ENCODE results near the gene SLC37A4. TPM values are rescaled to one million over a fixed set of nuclear protein-coding genes. Genes with fewer than 3 reads are reported as not detected.
"Not testable (repeated sequence)": the region's sequence is repeated elsewhere in the genome, so short reads cannot be mapped to it uniquely, and the experiment has no call there.

SLC37A4 gene
- total RNA-seq, 1 donor from 2014 or later = 18.5 TPM

DNA sequence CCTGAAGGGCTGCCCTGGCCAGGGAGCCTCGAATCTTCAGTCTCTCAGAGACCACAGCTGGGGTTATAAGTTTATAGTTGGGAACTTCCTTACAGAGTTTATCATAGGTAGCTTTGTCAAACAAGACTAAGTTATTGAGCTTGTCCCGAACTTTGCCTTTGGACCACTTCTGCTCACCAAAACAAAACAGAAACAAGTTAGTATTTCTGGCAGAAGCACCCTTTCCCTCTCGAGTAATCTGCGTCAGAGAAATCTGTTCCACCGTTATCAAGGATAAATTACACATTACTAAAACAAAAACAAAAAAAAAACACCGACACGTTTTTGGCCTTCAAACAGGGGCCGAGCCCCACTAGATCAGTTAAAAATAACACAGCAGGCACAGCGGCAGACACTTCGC, 13.3 kb downstream of the SLC37A4 start:
- DNase-seq (ENCODE audit: low spot score) = not testable (repeated sequence)

DNA sequence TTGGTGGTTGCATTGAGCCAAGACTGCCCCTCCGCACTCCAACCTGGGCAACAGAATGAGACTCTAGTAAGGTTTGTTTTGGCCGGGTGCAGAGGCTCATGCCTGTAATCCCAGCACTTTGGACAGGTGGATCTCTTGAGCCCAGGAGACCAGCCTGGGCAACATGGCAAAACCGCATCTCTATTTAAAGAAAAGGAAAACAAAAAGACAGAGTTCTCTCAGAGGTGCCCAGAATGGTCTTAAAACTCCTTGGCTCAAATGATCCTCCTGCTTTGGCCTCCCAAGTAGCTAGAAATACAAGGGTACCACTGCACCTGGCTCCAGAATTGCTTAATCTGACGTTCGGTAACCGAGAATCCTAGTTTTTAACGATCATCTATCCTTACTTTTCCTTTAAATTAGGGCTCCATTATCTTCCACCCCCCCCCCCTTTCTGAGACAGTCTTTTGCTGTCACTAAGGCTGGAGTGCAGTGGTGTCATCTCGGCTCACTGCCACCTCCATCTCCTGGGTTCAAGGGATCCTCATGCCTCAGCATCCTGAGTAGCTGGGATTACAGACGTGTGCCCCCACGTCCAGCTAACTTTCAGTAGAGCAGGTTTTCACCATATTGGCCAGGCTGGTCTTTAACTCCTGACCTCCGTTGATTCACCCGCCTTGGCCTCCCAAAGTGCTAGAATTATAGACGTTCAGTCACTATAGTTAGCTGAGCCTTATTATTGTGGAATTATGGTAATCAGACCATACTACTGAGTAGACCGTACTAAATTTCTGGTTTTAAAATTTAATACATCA, 14.3 kb downstream of the SLC37A4 start:
- DNase-seq (ENCODE audit: low spot score) = no peak

GRCh38 chr11:119015054-119015611, 15.5 kb downstream of the SLC37A4 start:
- no peak for DNase-seq (ENCODE audit: low spot score)

DNA sequence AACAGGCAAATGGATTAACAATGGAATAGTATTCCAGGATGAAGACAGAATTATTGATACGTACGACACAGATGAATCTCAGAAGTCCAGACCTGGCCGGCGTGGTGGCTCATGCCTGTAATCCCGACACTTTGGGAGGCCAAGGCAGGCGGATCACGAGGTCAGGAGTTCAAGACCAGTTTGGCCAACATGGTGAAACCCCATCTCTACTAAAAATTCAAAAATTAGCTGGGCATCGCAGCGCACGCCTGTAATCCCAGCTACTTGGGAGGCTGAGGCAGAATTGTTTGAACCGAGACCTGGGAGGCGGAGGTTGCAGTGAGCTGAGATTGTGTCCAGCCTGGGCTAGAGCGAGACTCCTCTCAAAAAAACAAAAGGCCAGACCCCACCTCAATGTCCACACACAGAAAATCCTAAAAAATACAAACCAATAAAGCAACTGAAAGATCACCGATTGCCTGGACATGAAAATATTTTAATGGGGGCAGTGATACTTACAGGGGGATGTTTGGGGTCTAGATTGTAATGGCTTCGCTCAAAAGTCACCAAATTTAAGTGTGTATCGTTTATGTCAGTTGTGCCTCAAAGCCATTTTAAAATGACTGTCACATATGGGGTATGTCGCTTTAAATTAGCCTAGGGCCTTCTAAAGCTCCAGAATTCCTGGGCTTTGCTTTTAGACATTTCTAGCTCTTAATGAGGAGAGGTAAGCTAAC, 16.3 kb downstream of the SLC37A4 start:
- DNase-seq (ENCODE audit: low spot score) = no peak

DNA sequence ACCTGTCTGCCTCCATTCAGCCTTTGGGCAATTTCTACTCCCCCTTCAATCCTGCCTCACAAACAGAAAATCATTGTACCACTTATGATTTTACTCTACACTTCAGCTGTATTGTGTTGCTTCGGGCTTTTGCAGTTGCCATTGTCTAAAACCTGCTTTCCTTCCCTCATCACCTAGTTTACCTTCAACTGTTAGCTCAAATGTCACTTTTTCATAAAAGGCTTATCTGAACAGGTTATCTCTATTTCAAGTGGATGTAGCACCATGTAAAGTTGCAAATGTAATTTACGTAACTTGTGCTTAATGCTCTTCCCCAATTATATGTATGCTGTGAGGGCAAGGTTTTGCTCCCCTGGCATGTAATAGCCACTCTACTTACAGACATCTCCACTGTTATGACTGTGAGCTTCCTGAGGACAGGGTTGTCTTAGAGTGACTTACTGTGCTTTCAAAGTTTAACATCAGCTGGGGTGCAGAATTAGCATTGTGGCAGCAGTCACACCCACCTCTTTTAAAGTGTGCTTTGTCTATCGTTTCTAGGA, 18.0 kb downstream of the SLC37A4 start:
- DNase-seq (ENCODE audit: low spot score) = no peak

DNA sequence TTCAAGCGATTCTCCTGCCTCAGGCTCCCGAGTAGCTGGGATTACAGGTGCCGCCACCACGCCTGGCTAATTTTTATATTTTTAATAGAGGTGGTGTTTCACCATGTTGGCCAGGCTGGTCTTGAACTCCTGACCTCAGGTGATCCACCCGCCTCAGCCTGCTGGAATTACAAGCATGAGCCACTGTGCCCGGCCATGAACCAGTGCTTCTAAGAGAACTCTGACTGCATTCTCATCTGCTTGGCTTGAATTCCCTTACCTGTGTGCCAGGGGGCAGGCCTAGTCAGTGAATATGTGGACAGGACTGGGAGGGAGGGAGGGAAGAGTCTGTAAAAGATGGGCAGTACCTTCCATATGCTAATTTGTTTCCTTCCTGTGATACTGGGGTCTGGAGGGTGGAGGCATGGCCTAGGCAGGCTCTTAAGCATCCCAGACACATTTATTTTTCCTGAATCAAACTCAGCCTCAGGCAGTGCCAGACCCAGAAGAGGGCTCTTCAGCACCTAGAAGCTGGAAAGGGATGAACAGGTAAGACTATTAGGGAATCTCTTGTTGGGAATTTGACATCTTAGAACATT, 19.1 kb downstream of the SLC37A4 start:
- no peak for DNase-seq (ENCODE audit: low spot score)

- DNase-seq (ENCODE audit: low spot score) = no peak
Measured at GRCh38 chr11:119006656-119007055, 24.0 kb downstream of the SLC37A4 start.

DNA sequence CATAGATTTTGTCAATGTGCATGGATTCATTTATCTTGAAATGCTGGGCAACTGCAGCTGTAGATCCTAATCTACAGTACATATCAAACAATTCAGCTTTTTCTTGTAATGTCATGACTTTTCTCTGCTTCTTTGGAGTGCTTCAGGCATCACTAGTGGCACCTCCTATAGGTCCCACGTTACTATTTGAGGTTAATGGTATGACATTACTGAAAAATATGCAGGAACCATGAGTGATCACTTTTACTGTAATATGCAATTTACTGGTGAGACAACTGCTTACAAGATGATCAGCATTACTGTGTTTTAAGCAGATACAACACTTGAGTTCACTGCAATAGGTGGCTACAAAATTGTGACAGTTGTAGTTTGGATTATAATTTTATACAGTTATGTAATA, 29.8 kb downstream of the SLC37A4 start:
- DNase-seq (ENCODE audit: low spot score) = no peak

GRCh38 chr11:118998822-118999221, 31.9 kb downstream of the SLC37A4 start:
- peak; percentile 50 for DNase-seq (ENCODE audit: low spot score)

DNA sequence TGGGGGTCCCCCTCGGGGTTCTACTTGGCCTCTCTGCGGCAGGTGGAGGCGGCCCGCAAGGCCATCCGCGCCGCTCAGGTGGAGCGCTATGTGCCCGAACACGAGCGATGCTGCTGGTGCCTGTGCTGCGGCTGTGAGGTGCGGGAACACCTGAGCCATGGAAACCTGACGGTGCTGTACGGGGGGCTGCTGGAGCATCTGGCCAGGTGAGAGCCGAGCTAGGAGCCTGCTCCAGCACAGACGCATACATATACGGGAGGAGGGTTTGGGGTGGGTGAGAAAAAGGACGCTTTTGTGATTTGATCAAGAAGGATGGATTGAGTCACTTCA, 32.3 kb downstream of the SLC37A4 start:
- no peak for DNase-seq (ENCODE audit: low spot score)

GRCh38 chr11:118997627-118998387, 32.9 kb downstream of the SLC37A4 start, which contains the start of gene CENATAC:
Gene CENATAC, plus strand, starts transcription at chr11:118998138. Its CDS starts 60 bp downstream, at chr11:118998198.
- peak; percentile 96 for DNase-seq (ENCODE audit: low spot score)

DNA sequence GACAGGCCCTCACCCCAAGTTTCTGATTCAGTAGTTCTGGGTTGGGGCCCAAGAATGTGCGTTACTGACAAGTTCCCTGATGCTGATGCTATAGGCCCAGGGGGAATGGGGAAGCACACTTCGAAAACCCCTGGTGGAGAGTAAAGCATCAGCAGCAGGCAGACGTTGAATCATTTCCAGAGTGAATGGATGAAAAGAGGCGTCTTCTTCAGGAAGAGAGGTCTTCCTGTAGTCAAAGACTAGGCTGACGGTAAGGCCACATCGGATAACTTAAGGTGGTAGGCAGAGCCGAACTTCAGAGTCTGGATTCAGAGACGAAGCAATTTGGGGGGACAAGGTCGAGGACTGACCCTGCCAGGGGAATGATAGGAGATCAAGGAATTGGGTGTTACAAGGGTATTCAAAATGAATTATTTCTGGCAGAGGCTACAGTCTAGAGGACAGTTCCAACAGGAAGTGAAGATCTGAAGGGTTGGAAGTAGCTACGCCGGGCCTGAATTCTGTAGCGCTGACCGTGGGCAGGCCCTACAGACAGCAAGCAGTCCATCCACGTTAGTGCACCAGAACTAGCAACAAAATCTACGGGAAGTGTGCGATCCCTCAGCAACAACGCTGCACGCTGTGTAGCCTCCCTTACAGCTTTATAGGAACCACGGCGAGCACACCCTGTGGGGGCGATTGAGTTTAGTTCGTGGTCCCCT, 33.6 kb downstream of the SLC37A4 start:
- peak; percentile 35 for DNase-seq (ENCODE audit: low spot score)

- DNase-seq (ENCODE audit: low spot score) = not testable (repeated sequence)
Measured at GRCh38 chr11:118991486-118992038, 39.1 kb downstream of the SLC37A4 start.

- peak; percentile 36 for DNase-seq (ENCODE audit: low spot score)
Measured at GRCh38 chr11:118988280-118988679, 42.4 kb downstream of the SLC37A4 start.

DNA sequence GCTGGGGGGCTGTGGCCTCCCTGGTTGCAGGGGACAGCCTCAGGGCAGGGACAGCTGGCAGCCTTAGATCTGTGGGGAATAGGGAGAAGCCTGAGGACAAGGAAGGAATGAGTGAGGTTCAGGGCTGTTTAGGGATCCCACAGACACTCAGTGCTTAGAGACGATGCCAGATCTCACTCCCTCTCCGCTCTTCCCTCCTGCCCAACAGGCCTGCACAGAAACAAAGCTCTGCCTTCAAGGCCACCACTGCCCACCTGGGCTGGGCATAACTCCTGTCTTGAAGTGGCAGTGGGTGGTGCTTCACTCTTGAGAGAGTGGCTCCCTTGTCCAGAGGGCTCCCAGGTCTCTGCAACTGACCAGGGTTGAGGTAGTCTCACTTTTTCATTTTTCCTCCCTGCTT, 45.9 kb downstream of the SLC37A4 start:
- no peak for DNase-seq (ENCODE audit: low spot score)

DNA sequence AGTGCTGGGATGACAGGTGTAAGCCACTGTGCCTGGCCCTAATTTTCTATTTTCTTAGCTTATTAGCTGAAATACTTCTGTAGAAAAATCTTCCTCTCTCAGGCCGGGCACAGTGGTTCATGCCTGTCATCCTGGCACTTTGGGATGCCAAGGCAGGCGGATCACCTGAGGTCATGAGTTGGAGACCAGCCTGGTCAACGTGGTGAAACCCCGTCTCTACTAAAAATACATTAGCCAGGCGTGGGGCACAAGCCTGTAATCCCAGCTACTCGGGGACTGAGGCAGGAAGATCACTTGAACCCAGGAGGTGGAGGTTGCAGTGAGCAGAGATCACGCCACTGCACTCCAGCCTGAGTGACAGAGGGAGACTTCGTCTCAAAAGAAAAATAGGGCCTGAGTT, 46.3 kb downstream of the SLC37A4 start:
- not testable (repeated sequence) for DNase-seq (ENCODE audit: low spot score)

GRCh38 chr11:118980191-118980881, 50.3 kb downstream of the SLC37A4 start:
- peak; percentile 74 for DNase-seq (ENCODE audit: low spot score)

- no peak for DNase-seq (ENCODE audit: low spot score)
Measured at GRCh38 chr11:118979434-118979833, 51.2 kb downstream of the SLC37A4 start.
